ENCODE data around the gene LPP. TPM values are rescaled to one million over a fixed set of nuclear protein-coding genes. Genes with fewer than 3 reads are reported as not detected.

Gene LPP
- total RNA-seq, 1 donor from 2014 or later, result 14.2 TPM

- FAIRE-seq, result no peak
- Histone ChIP-seq H3K27me3 (ENCODE audit: control insufficient read depth, insufficient read depth, low read length) (no peaks in the 10 kb centered on the region), H3K4me3 (ENCODE audit: low read depth, low read length) (no peak overlapping the region), H3K36me3 (ENCODE audit: control insufficient read depth, insufficient read depth, low read length) (peaks cover 5% of the 10 kb centered on the region)
- TF ChIP-seq CTCF (IDR thresholded peaks at IDR 0.05; ENCODE audit: insufficient read depth, low read length, severe bottlenecking), result no peak
- peak; percentile 47 for DNase-seq (ENCODE audit: low read depth)
Measured at GRCh38 chr3:188194332-188194731, 40.4 kb downstream of the LPP start.

- Histone ChIP-seq H3K27me3 (ENCODE audit: control insufficient read depth, insufficient read depth, low read length) (no peaks in the 10 kb centered on the region), H3K36me3 (ENCODE audit: control insufficient read depth, insufficient read depth, low read length) (peaks cover 5% of the 10 kb centered on the region), H3K4me3 (ENCODE audit: low read depth, low read length) (no peak overlapping the region)
- FAIRE-seq, result no peak
- no peak for TF ChIP-seq CTCF (IDR thresholded peaks at IDR 0.05; ENCODE audit: insufficient read depth, low read length, severe bottlenecking)
- no peak for DNase-seq (ENCODE audit: low read depth)
Measured at GRCh38 chr3:188196232-188196990, 42.5 kb downstream of the LPP start.

- DNase-seq (ENCODE audit: low read depth) (no peak), FAIRE-seq (no peak)
- TF ChIP-seq CTCF (IDR thresholded peaks at IDR 0.05; ENCODE audit: insufficient read depth, low read length, severe bottlenecking), result no peak
Measured at GRCh38 chr3:188197388-188197847, 43.5 kb downstream of the LPP start.

GRCh38 chr3:188198001-188198400 lies 44.0 kb downstream of the LPP start:
- Histone ChIP-seq H3K4me3 (ENCODE audit: low read depth, low read length) (no peak overlapping the region), H3K36me3 (ENCODE audit: control insufficient read depth, insufficient read depth, low read length) (no peaks in the 10 kb centered on the region), H3K27me3 (ENCODE audit: control insufficient read depth, insufficient read depth, low read length) (no peaks in the 10 kb centered on the region)
- TF ChIP-seq CTCF (IDR thresholded peaks at IDR 0.05; ENCODE audit: insufficient read depth, low read length, severe bottlenecking), result no peak
- DNase-seq (ENCODE audit: low read depth) (no peak), FAIRE-seq (no peak)

More at GRCh38 chr3:188197388-188197847, 43.5 kb downstream of the LPP start:
- H3K27me3 ChIP-seq (ENCODE audit: control insufficient read depth, insufficient read depth, low read length), result no peaks in the 10 kb centered on the region
- H3K36me3 ChIP-seq (ENCODE audit: control insufficient read depth, insufficient read depth, low read length), result peaks cover 3% of the 10 kb centered on the region
- H3K4me3 ChIP-seq (ENCODE audit: low read depth, low read length), result no peak overlapping the region

GRCh38 chr3:188198760-188199327 lies 44.9 kb downstream of the LPP start:
- H3K4me3 ChIP-seq (ENCODE audit: low read depth, low read length), result no peak overlapping the region
- no peaks in the 10 kb centered on the region for H3K36me3 ChIP-seq (ENCODE audit: control insufficient read depth, insufficient read depth, low read length)
- DNase-seq (ENCODE audit: low read depth) (no peak), FAIRE-seq (no peak)
- H3K27me3 ChIP-seq (ENCODE audit: control insufficient read depth, insufficient read depth, low read length), result no peaks in the 10 kb centered on the region
- no peak for TF ChIP-seq CTCF (IDR thresholded peaks at IDR 0.05; ENCODE audit: insufficient read depth, low read length, severe bottlenecking)
